HG03175 (cell line): ENCODE measurements around the gene LMF1.
"Not testable (repeated sequence)": the region's sequence is repeated elsewhere in the genome, so short reads cannot be mapped to it uniquely, and the experiment has no call there.

Experiments
- ATAC-seq: cut with Tn5 transposase; IDR thresholded peaks from one replicate; pipeline ENCODE4 v1.9.1; 2021; ENCODE audit warnings: mild to moderate bottlenecking, moderate library complexity; ENCODE audit not compliant: unreplicated experiment

The LMF1 gene

GRCh38 chr16:973366-973765 is 2.6 kb upstream of the LMF1 start:
- ATAC-seq, result no peak

- ATAC-seq, result no peak
These were observed 1.7 kb upstream of the LMF1 start for GRCh38 chr16:972316-973002.

- ATAC-seq, result no peak
These were observed 1.2 kb upstream of the LMF1 start for GRCh38 chr16:971981-972315.

- ATAC-seq, result no peak
These were observed 760 bp upstream of the LMF1 start for GRCh38 chr16:971582-971905.

- ATAC-seq, result peak; percentile 37
These were observed 408 bp downstream of the LMF1 start for GRCh38 chr16:970386-970765.

GRCh38 chr16:969508-970385 is 1.0 kb downstream of the LMF1 start:
- ATAC-seq, result peak; percentile 10

- ATAC-seq, result no peak
These were observed 2.2 kb downstream of the LMF1 start for GRCh38 chr16:968620-969019.

GRCh38 chr16:967546-968295 is 3.1 kb downstream of the LMF1 start:
- no peak for ATAC-seq

GRCh38 chr16:967077-967541 is 3.7 kb downstream of the LMF1 start:
- no peak for ATAC-seq

- ATAC-seq, result no peak
These were observed 4.3 kb downstream of the LMF1 start for GRCh38 chr16:966505-966904.

GRCh38 chr16:966035-966434 is 4.7 kb downstream of the LMF1 start:
- ATAC-seq, result no peak

GRCh38 chr16:965487-965886 is 5.3 kb downstream of the LMF1 start:
- no peak for ATAC-seq

- no peak for ATAC-seq
These were observed 5.8 kb downstream of the LMF1 start for GRCh38 chr16:965036-965395.

- ATAC-seq, result no peak
These were observed 6.3 kb downstream of the LMF1 start for GRCh38 chr16:964356-965035.

GRCh38 chr16:963913-964312 is 6.9 kb downstream of the LMF1 start:
- ATAC-seq, result no peak

GRCh38 chr16:962901-963814 is 7.6 kb downstream of the LMF1 start:
- no peak for ATAC-seq

- no peak for ATAC-seq
These were observed 8.4 kb downstream of the LMF1 start for GRCh38 chr16:962366-962765.

GRCh38 chr16:959232-960040 is 11.3 kb downstream of the LMF1 start:
- ATAC-seq, result no peak

- not testable (repeated sequence) for ATAC-seq
These were observed 15.0 kb downstream of the LMF1 start for GRCh38 chr16:955766-956165.
